Activated naive CD8-positive, alpha-beta T cell treated with anti-CD3 and anti-CD28 coated beads, Interleukin-2, amount 50 U/mL, for 24 hours (primary cell): ENCODE data around the gene RNF4.
"Not testable (repeated sequence)": the region's sequence is repeated elsewhere in the genome, so short reads cannot be mapped to it uniquely, and the experiment has no call there.

Experiments
- ATAC-seq: fragments of 150-1000 bp; cut with Tn5 transposase; one replicate; pipeline ENCODE4 v1.10.0; 2021
- DNase-seq: peaks from one replicate; pipeline ENCODE4 v3.0.0; 2021
- H3K27ac Mint-ChIP-seq: one replicate; pipeline ENCODE4 v1.8.0; 2021; ENCODE audit warnings: mild to moderate bottlenecking, mixed read lengths
- H3K27me3 Mint-ChIP-seq: one replicate; pipeline ENCODE4 v1.8.0; 2021; ENCODE audit warnings: mixed read lengths
- H3K36me3 Mint-ChIP-seq: one replicate; pipeline ENCODE4 v1.8.0; 2021; ENCODE audit warnings: low read depth, mixed read lengths
- H3K4me1 Mint-ChIP-seq: one replicate; pipeline ENCODE4 v1.8.0; 2021; ENCODE audit warnings: mixed read lengths
- H3K4me3 Mint-ChIP-seq: one replicate; pipeline ENCODE4 v1.8.0; 2021; ENCODE audit warnings: mild to moderate bottlenecking, moderate library complexity, mixed read lengths
- H3K9me3 Mint-ChIP-seq: one replicate; pipeline ENCODE4 v1.8.0; 2021; ENCODE audit warnings: mixed read lengths

Gene RNF4

DNA sequence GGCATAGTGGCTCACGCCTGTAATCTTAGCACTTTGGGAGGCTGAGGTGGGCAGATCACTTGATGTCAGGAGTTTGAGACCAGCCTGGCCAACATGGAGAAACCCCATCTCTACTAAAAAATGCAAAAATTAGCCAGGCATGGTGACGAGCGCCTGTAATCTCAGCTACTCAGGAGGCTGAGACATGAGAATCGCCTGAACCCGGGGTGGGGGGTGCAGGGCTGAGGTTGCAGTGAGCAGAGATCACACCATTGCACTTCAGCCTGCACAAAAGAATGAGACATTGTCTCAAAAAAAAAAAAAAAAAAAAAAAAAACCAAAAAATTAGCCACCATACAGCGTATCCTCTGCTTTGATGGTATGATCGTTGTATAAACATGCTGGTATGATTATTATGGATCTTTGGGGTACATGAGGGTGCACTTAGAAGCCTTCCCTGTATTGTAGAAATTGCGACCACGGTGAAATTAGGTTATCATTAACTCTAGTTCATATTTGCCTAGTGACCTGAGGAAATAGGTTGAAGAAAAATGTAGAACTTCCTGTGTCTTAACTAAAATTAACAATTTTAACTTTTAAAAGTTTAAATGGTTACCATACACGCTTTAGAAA, 74.8 kb downstream of the RNF4 start:
- H3K27ac Mint-ChIP-seq, H3K27me3 Mint-ChIP-seq, DNase-seq, H3K36me3 Mint-ChIP-seq, H3K4me3 Mint-ChIP-seq, H3K9me3 Mint-ChIP-seq, ATAC-seq: not testable (repeated sequence)
- H3K4me1 Mint-ChIP-seq, result peaks cover 25% of the 10 kb centered on the region

DNA sequence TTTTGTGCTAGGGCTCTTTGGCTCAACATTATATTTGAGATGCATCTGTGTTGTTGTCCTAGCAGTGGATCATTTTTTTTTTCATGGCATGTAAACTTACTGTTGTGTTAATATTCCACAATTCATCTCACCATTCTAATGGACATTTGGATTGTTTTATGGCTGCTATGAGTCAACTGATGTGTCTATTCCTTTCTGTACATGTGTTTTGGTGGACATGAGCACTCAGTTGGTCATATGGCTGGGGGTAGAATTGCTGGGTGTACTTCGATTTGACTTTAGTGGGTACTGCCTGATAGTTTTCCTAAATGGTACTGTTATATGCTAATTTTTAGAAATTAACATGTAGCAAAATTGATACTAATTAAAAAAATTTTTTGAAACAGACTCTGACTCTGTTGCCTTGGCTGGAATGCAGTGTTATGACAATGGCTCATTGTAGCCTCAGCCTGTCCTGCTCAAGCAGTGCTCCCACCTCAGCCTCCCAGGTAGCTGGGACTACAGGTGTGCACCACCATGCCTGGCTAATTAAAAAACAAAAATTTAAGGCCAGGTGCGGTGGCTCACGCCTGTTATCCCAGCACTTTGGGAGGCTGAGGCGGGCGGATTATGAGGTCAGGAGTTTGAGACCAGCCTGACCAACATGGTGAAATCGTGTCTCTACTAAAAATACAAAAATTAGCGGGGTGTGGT, 76.6 kb downstream of the RNF4 start:
- DNase-seq (no peak), ATAC-seq (no peak)
- Mint-ChIP-seq H3K4me3 (no peak overlapping the region), H3K27me3 (no peaks in the 10 kb centered on the region), H3K4me1 (peaks cover 17% of the 10 kb centered on the region), H3K9me3 (no peaks in the 10 kb centered on the region), H3K36me3 (peaks cover 6% of the 10 kb centered on the region), H3K27ac (no peak overlapping the region)

DNA sequence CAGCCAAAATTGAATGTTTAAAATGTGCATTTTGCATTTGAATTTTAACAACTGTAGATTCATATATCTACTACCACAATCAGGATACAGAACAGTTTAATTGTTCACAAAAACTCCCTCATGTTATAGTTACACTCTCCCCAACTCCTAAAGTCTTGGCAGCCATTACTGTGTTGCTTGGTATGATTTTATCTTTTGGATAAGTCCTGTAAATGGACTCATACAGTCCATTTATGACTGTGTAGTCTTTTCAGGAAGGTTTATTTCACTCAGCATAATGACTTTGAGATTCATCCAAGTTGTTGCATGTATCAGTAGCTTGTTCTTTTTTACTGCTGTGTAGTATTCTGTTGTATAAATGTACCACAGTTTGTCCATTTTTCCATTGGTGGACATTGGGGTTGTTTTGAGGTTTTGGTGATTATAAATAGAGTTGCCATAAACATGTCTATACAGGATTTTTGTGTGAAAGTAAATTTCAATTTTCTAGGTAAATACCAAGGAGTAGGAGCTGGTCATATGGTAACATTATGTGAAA, 77.4 kb downstream of the RNF4 start:
- peaks cover 6% of the 10 kb centered on the region for H3K36me3 Mint-ChIP-seq
- no peak overlapping the region for H3K4me3 Mint-ChIP-seq
- no peak for DNase-seq
- no peaks in the 10 kb centered on the region for H3K9me3 Mint-ChIP-seq
- no peak for ATAC-seq
- H3K4me1 Mint-ChIP-seq, result peaks cover 22% of the 10 kb centered on the region
- no peaks in the 10 kb centered on the region for H3K27me3 Mint-ChIP-seq
- H3K27ac Mint-ChIP-seq, result no peak overlapping the region

DNA sequence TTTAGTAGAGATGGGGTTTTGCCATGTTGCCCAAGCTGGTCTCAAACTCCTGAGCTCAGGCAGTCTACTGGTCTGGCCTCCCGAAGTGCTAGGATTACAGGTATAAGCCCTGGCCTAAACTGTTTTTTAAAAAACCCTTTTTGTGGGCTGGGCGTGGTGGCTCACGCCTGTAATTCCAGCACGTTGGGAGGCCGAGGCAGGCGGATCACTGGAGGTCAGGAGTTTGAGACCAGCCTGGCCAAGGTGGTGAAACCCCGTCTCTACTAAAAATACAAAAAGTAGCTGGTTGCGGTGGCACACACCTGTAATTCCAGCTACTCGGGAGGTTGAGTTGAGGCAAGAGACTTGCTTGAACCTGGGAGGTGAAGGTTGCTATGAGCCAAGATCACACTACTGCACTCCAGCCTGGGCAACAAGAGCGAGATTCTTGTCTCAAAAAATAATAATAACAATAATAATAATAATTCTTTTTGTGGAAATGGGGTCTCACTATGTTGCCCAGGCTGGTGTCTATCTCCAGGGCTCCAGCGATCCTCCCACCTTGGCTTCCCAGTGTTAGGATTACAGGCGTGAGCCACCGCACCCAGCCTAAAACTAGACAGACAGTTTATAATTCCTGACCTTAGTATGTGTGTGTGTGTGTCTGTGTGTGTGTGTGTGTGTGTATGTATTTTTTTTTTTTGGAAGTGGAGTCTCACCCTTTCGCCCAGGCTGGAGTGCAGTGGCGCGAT, 78.2 kb downstream of the RNF4 start:
- not testable (repeated sequence) for H3K36me3 Mint-ChIP-seq, H3K27ac Mint-ChIP-seq, H3K27me3 Mint-ChIP-seq, H3K9me3 Mint-ChIP-seq, ATAC-seq, DNase-seq, H3K4me3 Mint-ChIP-seq
- H3K4me1 Mint-ChIP-seq, result peaks cover 22% of the 10 kb centered on the region

DNA sequence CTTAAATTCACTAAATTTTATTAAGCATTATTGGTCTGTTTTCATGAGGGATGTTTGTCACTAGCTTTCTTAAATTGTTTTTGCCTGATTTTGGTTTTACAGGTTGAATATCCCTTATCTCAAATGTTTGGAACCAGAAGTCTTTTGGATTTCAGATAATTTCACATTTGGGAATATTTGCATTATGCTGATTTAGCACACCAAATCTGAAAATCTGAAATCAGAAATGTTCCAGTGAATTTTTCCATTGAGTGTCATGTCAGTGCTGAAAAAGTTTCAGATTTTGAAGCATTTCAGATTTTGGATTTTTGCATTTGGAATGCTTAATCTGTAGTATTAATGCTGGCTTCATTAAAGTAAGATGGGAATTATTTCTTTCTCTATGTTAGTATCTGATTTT, 82.2 kb downstream of the RNF4 start:
- DNase-seq (no peak), ATAC-seq (no peak)
- Mint-ChIP-seq H3K4me1 (peaks cover 24% of the 10 kb centered on the region), H3K27me3 (no peaks in the 10 kb centered on the region), H3K4me3 (no peak overlapping the region), H3K36me3 (peaks cover 4% of the 10 kb centered on the region), H3K27ac (peak overlapping the region; percentile 60), H3K9me3 (no peaks in the 10 kb centered on the region)

DNA sequence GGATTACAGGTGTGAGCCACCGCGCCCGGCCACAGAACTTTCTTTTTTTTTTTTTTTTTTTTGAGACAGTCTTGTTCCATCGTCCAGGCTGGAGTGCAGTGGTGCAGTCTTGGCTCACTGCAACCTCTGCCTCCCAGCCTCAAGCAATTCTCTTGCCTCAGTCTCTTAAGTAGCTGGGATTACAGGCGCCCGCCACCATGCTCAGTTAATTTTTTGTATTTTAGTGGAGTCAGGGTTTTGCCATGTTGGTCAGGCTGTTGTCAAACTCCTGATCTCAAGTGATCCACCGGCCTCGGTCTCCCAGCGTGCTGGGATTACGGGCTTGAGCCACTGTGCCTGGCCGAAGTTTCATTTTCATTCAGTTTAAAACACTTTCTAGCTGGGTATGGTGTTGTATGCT, 83.9 kb downstream of the RNF4 start:
- no peak for ATAC-seq
- Mint-ChIP-seq H3K27ac (no peak overlapping the region), H3K36me3 (no peaks in the 10 kb centered on the region), H3K4me3 (no peak overlapping the region), H3K4me1 (peaks cover 31% of the 10 kb centered on the region), H3K27me3 (no peaks in the 10 kb centered on the region), H3K9me3 (no peaks in the 10 kb centered on the region)
- no peak for DNase-seq

DNA sequence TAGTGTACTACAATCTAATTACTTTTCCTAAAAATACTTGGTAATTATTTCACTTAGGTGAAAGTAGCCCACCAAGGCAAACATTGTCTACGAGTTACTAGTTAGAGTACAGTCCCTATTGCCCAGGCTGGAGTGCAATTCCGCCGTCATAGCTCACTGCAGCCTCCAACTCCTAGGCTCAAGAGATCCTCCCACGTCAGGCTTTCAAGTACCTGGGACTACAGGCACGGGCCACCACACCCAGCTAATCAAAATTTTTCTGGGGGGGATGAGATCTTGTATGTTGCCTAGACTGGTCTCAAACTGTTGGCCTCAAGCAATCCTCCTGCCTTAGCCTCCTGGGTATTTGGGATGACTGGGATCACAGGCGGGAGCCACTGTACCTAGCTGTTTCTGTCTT, 89.4 kb downstream of the RNF4 start:
- Mint-ChIP-seq H3K4me3 (no peak overlapping the region), H3K27ac (no peak overlapping the region), H3K4me1 (peaks cover 25% of the 10 kb centered on the region), H3K9me3 (no peaks in the 10 kb centered on the region), H3K36me3 (peaks cover 10% of the 10 kb centered on the region), H3K27me3 (no peaks in the 10 kb centered on the region)
- ATAC-seq (no peak), DNase-seq (no peak)

DNA sequence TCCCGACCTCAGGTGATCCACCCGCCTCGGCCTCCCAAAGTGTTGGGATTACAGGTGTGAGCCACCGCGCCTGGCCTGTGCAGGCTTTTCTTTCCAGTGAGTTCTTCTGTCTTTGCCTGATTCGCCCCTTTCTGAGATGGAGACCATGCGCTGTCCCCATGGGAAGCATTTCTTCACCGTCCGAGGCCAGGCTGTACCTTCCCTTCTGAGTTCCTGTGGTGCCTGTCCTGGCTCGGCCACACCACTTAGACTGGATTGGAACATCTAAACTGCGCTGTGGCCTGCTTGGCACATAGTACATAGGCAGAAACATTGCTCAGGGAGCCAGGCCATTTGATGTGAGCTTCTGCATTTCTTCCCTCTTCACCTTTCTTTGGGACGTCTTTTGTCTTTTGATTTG, 91.3 kb downstream of the RNF4 start:
- no peaks in the 10 kb centered on the region for H3K9me3 Mint-ChIP-seq
- H3K4me1 Mint-ChIP-seq, result peaks cover 16% of the 10 kb centered on the region
- peak overlapping the region; percentile 3 for H3K27ac Mint-ChIP-seq
- H3K27me3 Mint-ChIP-seq, result no peaks in the 10 kb centered on the region
- DNase-seq (no peak), ATAC-seq (no peak)
- no peak overlapping the region for H3K4me3 Mint-ChIP-seq
- peaks cover 18% of the 10 kb centered on the region for H3K36me3 Mint-ChIP-seq
